ENCODE results near the gene PLRG1. TPM values are rescaled to one million over a fixed set of nuclear protein-coding genes. Genes with fewer than 3 reads are reported as not detected.

The PLRG1 gene
- total RNA-seq, 4 donors from 2014 or later, result 22.5 to 48.2 (median 42.9) TPM

DNA sequence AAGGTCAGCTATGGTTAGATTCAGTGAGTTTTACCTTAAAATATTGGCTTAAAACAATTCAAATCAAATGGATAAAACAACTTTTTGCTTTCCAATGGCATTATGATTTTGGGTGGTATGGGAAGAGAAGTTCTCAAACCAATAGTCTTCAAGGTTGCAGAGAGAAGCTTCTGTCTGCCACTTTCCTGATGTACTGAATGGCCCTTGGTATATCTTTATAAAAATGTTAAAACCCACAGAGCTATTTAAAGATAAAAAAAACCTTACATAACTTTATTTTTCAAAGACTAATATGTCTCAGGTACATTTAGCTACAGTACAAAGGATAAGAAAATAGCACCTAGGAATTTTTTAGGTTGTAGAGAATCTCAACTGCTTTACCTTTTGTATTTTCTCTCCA, 33.5 kb upstream of the PLRG1 start:
- Histone ChIP-seq H3K9me3 (no peaks in the 10 kb centered on the region), H3K4me3 (no peak overlapping the region), H3K36me3 (no peaks in the 10 kb centered on the region), H3K27ac (no peak overlapping the region), H3K4me1 (no peaks in the 10 kb centered on the region), H3K27me3 (peaks cover 2% of the 10 kb centered on the region)
- in situ Hi-C loops (cut with MboI; ENCODE audit: low pct_ligation_motif_present in 1 of 4, low pct_unique_long_range_greater_than_20kb in 1 of 4, low sequenced_read_pairs in 3 of 4), result no loop called here
- intact Hi-C loops (cut with DNase I; ENCODE audit: low total_unique reads), result no loop called here
- no peak for DNase-seq
- TF ChIP-seq, protein P1, sequence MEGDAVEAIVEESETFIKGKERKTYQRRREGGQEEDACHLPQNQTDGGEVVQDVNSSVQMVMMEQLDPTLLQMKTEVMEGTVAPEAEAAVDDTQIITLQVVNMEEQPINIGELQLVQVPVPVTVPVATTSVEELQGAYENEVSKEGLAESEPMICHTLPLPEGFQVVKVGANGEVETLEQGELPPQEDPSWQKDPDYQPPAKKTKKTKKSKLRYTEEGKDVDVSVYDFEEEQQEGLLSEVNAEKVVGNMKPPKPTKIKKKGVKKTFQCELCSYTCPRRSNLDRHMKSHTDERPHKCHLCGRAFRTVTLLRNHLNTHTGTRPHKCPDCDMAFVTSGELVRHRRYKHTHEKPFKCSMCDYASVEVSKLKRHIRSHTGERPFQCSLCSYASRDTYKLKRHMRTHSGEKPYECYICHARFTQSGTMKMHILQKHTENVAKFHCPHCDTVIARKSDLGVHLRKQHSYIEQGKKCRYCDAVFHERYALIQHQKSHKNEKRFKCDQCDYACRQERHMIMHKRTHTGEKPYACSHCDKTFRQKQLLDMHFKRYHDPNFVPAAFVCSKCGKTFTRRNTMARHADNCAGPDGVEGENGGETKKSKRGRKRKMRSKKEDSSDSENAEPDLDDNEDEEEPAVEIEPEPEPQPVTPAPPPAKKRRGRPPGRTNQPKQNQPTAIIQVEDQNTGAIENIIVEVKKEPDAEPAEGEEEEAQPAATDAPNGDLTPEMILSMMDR (IDR thresholded peaks at IDR 0.05), result no peak
- TF ChIP-seq POLR2AphosphoS5 (IDR thresholded peaks at IDR 0.05) (no peak), POLR2A (IDR thresholded peaks at IDR 0.05) (no peak), EP300 (IDR thresholded peaks at IDR 0.05; ENCODE audit: low read depth) (no peak)

DNA sequence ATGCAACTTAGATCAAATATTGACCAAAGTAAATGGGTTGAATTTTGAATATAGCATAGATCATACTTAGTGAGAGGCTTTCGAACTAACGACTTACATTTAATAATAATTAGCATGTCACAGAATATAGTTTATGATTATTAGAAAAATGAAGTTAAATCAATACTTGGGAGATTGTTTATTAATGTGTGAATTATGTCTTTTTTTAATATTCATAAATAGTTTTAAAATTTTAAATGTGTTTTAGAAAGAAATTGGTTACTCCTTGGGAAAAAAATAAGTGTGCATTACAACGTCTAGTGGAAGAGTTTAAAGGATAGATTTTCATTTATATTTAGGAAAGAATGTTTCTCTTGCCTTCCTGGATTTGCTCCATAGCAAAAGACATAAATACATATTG, 33.0 kb upstream of the PLRG1 start:
- Histone ChIP-seq H3K4me1 (no peaks in the 10 kb centered on the region), H3K27me3 (peaks cover 2% of the 10 kb centered on the region), H3K36me3 (no peaks in the 10 kb centered on the region), H3K9me3 (no peaks in the 10 kb centered on the region), H3K27ac (no peak overlapping the region), H3K4me3 (no peak overlapping the region)
- in situ Hi-C loops (cut with MboI; ENCODE audit: low pct_ligation_motif_present in 1 of 4, low pct_unique_long_range_greater_than_20kb in 1 of 4, low sequenced_read_pairs in 3 of 4), result no loop called here
- intact Hi-C loops (cut with DNase I; ENCODE audit: low total_unique reads), result no loop called here
- DNase-seq, result no peak
- 86% methylated on average over 3 of the region's 3 CpGs for WGBS, 2 donors (ENCODE audit: low coverage in 1 of 2)
- TF ChIP-seq POLR2AphosphoS5 (IDR thresholded peaks at IDR 0.05), result no peak
- no peak for TF ChIP-seq EP300 (IDR thresholded peaks at IDR 0.05; ENCODE audit: low read depth)
- TF ChIP-seq POLR2A (IDR thresholded peaks at IDR 0.05), result no peak
- TF ChIP-seq, protein P1 (IDR thresholded peaks at IDR 0.05), result no peak

DNA sequence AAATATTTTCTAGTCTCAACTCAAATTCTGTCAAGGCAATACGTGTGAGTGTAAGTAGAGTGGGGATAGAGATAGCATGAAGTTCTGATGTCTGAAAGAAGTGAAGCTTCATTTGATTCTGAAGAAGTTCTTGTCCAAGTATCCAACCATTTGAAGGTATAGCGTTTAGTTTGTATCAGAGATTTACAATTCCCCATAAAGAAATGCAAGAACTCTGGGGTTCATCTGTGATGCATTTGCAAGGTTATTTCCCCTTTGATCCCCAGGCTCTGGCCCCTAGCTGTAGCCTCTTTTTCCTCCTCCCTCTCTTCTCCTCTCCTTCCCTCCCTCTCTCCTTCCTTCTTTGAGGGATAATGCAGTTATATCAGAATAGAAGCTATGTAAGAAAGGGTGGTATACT, 32.5 kb upstream of the PLRG1 start:
- WGBS, 2 donors (ENCODE audit: low coverage in 1 of 2), result 65 to 95% methylated on average over 2 of the region's 2 CpGs
- TF ChIP-seq POLR2A (IDR thresholded peaks at IDR 0.05) (no peak), POLR2AphosphoS5 (IDR thresholded peaks at IDR 0.05) (no peak), EP300 (IDR thresholded peaks at IDR 0.05; ENCODE audit: low read depth) (no peak)
- TF ChIP-seq, protein P1 (IDR thresholded peaks at IDR 0.05), result no peak

DNA sequence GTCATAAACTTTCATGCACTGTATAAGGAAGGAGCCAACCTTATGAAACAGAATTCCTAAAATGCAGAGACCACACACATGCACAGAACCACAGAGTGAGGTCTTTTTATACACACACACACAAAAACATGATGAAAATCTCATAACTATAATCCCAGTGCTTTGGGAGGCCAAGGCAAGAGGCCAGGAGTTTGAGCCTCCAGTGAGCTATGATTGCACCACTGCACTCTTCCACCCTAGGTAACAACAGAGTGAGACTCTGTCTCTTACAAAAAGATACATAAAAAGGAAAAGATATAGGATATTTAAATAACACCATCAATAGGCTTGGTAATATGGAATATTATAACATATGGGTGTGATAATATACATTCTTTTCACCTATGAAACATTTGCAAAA, 29.7 kb upstream of the PLRG1 start:
- Histone ChIP-seq H3K27ac (no peak overlapping the region), H3K4me3 (no peak overlapping the region), H3K4me1 (no peaks in the 10 kb centered on the region), H3K9me3 (no peaks in the 10 kb centered on the region), H3K27me3 (peaks cover 2% of the 10 kb centered on the region), H3K36me3 (no peaks in the 10 kb centered on the region)
- no peak for DNase-seq
- in situ Hi-C loops (cut with MboI; ENCODE audit: low pct_ligation_motif_present in 1 of 4, low pct_unique_long_range_greater_than_20kb in 1 of 4, low sequenced_read_pairs in 3 of 4) (no loop called here), intact Hi-C loops (cut with DNase I; ENCODE audit: low total_unique reads) (no loop called here)
- TF ChIP-seq POLR2AphosphoS5 (IDR thresholded peaks at IDR 0.05) (no peak), POLR2A (IDR thresholded peaks at IDR 0.05) (no peak), EP300 (IDR thresholded peaks at IDR 0.05; ENCODE audit: low read depth) (no peak)
- TF ChIP-seq, protein P1 (IDR thresholded peaks at IDR 0.05), result no peak

More for the DNA sequence above, 32.5 kb upstream of the PLRG1 start:
- no peak for DNase-seq
- H3K9me3 ChIP-seq, result no peaks in the 10 kb centered on the region
- no peaks in the 10 kb centered on the region for H3K36me3 ChIP-seq
- in situ Hi-C loops (cut with MboI; ENCODE audit: low pct_ligation_motif_present in 1 of 4, low pct_unique_long_range_greater_than_20kb in 1 of 4, low sequenced_read_pairs in 3 of 4), result no loop called here
- no peak overlapping the region for H3K4me3 ChIP-seq
- intact Hi-C loops (cut with DNase I; ENCODE audit: low total_unique reads), result no loop called here
- peaks cover 2% of the 10 kb centered on the region for H3K27me3 ChIP-seq
- H3K4me1 ChIP-seq, result no peaks in the 10 kb centered on the region
- H3K27ac ChIP-seq, result no peak overlapping the region

All from transverse colon (tissue), 4 donors.